ENCODE data around the gene SETX.
"Not testable (repeated sequence)": the region's sequence is repeated elsewhere in the genome, so short reads cannot be mapped to it uniquely, and the experiment has no call there.

SETX gene

DNA sequence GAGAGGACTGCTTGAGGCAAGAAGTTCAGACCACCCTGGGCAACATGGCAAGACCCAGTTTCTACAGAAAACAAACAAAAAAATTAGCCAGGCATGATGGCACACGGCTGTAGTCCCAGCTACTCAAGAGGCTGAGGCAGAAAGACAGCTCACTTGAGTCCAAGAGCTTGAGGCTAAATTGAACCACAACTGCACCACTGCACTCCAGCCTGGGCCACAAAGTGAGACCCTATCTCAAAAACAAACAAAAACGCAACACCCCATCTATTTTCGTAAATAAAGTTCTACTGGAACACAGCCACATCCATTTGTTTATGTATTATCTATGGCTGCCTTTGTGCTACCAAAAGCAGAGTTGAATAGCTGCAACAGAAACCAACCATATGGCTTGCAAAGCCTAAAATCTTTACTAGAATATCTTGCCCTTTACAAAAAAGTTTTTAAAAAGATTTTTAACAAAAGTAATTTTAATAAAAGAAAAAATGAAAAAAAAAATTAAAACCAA, 67.5 kb downstream of the SETX start:
- no peak for DNase-seq

DNA sequence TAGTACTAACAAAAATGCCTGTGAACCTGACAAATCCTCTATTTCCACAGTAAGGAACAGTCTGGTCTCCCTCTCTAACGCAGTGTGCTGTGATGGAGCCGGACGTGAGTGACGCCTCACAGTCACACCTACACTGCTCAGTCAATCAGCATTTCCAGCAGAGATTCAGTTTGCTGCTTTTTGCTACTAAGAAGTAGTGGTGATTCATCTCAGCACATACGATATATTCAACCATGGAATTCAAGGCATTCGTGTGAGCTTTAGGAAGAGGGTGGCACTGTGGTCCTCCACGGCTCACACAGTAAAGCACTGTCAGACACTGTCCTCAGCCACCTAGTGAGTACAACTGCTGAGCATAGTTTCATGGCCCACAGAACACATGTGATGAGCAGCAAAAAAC, 70.9 kb downstream of the SETX start:
- peak; percentile 69 for DNase-seq

DNA sequence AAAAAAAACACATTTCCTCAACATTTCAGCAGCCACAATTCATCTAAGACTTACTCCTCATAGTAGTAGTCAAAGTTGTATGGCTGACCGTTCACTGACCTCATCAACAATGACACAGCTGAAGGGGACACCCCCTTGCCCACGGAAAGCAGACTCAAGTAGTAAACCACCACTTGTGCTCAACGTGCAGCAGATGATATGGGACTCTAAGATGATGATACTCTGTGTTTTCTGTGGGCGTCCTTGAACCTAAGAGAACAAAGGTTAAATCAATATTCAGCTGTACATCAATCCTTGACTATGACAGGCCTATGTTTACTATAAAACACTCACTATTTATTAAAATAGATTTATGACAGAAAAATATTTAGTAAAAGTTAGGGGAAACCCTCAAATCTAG, 71.6 kb downstream of the SETX start:
- DNase-seq, result no peak

DNA sequence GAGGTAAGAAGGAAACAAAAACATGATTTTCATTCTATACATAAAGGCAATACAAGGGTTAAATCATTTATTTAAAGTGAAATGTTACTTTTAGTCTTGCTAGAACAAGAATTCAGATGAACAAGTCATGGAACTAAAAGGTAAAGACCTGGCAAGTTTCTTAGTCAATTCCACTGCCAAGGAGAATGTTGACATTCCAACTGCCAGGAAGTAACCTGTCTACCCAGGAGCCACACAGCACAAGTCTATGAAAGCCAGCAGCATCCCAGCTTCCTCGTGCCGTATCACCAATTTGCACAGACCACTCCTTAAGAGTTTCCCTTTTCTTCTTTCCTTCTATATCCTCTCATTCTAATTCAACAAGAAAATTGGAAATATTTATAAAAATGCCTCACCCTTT, 79.9 kb downstream of the SETX start:
- no peak for DNase-seq

DNA sequence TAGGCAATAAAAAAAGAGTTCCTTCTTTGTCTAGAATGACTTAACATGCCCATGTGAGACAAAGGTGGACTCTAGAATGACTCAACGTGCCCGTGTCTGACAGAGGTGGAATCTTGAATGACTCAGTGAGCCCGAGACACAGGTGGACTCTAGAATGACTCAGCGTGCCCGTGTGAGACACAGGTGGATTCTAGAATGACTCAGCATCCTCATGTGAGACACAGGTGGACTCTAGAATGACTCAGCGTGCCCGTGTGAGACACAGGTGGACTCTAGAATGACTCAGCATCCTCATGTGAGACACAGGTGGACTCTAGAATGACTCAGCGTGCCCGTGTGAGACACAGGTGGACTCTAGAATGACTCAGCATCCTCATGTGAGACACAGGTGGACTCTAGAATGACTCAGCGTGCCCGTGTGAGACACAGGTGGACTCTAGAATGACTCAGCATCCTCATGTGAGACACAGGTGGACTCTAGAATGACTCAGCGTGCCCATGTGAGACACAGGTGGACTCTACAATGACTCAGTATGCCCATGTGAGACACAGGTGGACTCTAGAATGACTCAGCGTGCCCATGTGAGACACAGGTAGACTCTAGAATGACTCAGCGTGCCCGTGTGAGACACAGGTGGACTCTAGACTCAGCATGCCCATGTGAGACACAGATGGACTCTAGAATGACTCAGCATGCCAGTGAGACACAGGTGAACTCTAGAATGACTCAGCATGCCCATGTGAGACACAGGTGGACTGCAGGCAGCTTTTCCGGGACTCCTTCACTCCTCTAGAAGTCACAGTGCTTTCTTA, 84.9 kb downstream of the SETX start:
- DNase-seq, result not testable (repeated sequence)

DNA sequence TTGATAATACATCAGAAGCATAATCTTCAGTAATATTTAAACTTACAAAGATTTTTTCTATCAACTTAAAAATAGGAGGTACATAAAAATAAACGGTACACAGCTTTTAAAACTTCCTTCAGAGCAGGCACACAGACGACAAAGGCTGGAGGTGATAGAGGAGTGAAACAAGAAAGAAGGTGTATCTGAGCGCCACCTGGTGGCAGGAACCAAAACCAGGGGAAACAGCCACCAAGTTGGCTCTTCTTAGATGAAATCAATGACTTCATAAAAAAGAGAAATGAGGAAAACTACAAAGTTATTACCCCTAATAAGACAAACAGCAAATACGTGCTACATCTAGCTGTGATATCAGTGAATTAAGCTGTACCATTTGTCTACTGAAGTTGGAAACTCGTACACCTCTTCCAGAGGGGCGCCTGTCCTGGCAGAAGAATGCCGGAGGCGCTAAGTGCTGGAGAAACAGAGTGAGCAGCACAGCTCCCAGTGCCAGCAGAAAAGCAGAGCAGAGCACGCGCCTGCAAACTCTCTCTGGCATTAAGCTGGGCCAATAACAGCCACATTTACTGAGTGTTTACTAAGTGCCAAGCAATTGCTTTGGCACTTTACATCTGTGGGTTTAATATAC, 85.9 kb downstream of the SETX start:
- peak; percentile 58 for DNase-seq

DNA sequence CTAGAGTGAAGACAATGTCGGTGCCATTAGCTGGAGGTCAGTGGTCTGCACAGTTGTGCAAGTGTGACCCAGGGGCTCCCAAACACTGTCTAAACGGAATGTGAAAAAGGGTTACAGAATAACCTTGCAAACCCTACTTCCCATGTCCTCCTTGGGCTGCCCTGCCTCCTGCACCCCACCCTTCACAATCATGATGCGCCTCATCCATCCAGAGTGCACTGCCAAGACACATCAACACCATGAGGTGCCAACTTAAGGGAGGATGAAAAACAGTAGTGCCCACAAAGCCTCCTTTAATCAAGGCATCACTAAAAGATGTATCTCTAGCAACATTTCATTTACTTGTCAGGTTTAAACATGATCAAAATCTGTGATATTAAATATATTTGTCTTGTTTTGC, 87.1 kb downstream of the SETX start:
- no peak for DNase-seq

DNA sequence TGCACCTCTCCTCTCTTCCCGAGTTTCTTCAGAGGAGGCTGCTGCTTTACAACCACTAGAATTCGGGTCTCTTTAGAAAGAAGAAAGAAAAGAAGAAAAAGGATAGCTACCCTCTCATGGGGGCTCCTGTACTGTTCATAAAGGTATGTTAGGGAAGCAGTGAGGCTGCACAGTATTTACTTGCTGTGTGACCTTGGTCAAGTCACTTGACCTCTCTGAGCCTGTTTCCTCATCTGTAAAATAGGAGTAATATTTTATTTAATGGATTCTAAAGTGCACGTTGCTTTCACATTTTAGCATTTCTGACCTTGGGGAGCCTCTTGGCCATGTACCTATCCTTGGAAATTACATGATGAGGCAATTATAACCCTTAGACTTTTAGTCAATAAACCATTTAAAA, 88.8 kb downstream of the SETX start:
- no peak for DNase-seq

DNA sequence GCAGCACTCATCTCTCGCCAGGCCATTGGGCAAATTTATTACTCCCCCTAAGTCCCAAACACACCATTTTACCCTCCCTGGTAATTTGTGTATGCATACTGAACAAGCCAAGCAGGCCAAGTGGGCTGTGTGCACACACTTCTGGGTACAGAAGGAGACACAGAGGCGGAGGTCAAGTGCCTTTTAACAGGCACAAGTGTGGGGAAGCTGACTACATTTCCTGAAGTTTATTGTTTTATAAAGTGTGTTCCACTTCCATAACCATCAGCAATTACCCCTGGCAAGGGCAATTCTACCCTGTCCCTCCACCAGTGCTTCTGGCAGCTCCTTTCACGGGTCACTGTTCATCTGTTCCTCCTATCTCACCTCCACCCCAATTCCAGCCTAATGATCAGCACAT, 93.9 kb downstream of the SETX start:
- no peak for DNase-seq

DNA sequence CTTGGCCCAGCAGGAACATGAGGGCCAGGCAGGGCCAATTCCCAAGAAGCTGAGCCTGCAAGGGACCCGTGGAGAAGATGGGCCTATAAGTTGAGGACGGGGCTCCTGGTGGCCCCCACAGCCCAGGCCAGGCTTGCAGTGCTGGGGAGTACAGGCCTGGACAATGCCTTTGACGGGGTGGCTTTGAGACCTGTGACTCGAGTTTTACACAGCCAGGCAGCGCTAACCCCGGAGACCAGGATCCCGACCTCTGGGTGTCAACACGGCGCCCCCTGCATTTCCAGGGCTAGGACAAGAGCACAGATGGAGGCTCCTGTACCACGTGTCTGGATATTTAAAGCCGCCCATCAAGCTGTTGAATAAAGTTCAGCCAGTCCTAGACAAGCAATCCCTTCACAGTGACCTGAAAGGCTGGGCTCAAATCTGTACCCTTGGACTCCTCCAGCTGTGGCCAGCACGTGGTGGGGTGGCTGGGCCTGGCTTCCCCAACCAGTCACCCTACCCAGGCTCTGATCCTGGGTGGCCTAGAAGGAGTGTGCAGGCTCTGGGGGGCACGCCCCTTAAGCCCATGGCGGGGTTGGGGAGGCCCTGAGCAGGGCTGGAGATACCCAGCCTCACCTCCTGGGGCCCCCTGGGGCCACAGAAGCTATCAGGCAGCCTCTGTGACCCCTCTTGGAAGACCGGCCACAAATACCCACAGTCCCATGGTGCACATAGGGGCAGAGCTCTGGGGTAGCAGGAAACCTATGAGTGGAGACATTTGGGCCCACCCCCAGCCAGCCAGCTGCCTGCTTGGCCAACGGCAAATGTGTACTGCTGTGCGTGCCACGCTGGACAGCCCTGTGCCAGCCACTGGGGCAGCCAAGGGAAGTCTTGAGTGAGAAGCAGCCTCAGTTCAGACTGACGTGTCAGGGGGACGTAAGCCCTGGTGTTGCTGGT, 104.2 kb downstream of the SETX start:
- no peak for DNase-seq

DNA sequence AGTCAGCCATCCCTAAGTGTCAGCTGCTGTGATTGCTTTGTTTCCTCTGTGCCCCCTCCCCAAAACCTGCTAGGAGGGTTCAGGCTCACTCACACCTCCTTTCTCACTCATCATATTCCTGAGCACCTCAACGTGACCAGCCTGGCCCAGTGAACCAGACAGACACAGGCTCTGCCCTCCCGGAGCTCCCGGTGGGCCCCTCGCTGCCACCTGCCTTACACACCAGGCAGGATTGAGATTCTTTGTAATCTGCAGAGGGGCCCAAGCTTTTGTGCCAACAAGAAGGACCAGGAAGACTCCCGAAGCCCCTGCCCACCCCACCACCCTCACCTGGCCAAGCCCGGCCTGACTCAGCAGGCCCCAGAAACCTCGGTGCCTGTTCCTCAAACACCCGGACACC, 105.1 kb downstream of the SETX start:
- no peak for DNase-seq

DNA sequence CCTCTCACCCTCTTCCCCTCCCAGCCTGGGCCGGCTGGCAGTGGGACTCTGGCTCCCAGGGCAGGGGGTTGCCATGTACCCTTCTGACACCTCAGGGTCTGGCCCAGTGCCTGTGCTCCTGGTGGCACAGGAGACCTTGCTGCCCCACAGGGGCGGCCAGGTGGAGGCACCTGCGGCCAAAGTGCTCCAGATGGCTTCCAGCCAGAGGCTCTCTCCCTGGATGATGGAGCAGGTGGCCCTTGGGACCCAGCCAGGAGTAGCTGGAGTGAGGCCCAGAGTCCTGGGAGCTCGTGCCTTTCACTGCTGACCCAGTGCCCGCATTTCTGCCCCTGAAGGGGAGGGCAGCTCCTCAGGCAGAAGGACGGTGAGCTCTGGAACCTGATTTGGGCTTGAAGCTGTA, 105.7 kb downstream of the SETX start:
- DNase-seq, result no peak

DNA sequence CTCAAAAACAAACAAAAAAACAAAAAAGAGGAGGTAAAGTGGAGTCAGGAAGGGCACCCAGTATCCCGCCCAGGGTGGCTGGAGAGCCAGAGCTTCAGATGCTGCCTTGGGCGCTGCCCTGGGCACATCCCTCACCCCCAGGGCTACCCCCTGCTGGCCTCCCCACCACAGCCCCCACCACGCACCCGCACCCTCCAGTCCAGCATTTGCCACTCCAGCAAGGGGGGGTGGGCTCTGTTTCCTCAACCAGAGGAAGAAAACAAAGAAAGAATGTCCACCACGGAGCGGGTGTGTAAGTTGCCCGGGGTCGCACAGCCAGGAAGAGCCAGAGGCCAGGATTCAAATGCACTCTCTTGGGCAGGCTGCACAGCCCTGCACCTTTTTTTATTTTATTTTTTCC, 106.8 kb downstream of the SETX start:
- DNase-seq, result no peak

DNA sequence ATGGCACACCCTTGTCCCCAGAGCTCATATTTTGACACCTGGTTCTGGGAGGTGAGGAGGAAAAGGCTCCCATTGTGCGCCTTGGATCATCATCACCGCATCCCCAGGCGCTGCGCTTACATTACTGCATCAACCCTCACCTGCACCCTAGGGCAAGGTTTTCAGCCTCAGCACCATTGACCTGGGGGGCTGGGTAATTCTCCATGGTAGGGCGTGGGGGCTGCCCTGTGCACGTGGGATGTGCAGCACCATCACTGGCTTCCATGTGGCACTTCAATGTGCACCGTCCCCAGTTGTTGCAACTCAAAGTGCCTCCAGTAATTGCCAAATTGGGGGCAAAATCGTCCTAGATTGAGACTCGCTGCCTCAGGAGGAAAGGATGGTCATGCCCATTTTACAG, 109.3 kb downstream of the SETX start:
- DNase-seq, result no peak

DNA sequence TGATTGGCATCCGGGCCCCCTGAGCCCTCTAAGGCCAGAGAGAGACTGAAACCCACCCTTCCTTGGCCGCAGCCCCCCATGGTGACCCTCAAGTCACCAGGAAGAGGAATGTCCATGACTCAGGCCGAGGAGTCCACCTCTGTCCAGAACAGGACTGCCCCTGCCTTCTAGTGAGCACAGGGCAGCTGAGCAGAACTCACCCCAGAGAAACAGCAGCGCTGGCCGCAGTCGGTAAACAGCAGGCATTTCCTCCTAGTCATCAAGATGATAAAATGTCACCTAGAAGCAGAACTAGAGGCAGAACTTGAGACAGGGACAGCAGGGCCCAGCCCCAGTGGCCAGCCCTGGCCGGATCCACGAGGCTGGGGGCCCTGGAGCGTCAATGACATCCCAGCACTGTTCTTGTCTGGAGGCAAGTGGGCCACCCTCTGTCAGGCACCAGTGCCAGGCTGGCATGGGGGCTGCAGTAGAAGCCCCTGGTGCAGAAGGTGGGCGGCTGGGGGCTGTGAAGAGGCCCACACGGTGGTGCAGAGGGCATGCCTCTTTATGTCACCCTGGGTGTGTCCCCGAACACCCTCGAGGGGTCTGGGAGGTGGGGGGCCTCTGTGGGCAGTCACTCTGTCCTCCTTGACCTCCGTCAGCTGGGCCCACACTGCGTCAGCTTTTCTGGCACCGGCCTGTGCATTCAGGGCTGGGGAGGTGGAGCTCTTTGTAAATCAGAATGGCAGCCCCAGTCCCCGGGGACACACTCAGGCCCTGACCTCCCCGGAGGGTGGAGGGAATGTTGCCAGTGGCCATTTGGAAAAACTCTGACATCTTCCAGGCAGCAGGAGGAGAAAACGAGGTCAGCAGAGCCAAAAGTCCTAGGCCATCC, 110.0 kb downstream of the SETX start:
- DNase-seq, result no peak

DNA sequence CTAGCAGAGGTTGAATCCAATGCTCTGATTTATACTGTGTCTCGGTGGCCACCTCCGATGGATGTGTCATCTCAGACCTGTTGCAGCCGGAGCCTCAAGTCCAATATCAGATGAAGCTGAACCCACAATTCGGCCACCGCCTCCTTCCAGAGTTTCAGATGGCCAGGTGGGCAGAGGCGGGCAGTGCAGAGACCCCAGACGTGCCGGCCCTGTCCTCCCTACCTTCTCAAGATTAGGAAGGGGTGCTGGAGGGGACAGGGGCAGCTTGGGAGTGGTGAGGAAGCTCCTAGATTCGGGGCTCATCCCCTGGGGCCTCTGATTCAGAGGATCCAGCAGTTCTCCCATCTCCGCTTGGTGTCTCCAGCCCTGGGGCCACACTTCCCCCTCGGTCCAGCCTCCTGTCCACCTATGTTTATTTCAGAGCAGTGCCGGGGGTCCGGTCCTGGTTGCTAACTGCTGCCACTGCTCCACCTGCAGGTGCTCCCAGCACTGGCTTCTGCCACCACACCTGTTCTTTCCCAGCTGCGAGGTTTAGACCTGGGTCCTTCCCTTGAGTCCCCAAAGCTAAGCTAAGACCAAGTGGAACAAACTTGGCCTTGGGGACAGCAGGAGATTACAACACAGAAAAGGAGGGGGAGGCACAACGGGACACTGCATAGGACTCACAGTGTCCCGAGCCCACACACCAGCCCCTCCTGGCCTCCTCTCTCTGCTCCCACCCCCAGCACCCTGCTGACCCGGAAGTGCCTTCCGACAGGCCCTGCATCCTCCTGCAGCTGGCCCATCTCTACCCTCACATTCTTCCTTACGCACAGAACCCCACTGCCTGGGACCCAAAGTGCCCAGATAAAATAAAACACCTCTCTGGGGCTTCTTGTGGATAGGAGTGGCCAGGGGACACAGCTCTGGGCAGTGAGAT, 111.4 kb downstream of the SETX start:
- DNase-seq, result no peak

DNA sequence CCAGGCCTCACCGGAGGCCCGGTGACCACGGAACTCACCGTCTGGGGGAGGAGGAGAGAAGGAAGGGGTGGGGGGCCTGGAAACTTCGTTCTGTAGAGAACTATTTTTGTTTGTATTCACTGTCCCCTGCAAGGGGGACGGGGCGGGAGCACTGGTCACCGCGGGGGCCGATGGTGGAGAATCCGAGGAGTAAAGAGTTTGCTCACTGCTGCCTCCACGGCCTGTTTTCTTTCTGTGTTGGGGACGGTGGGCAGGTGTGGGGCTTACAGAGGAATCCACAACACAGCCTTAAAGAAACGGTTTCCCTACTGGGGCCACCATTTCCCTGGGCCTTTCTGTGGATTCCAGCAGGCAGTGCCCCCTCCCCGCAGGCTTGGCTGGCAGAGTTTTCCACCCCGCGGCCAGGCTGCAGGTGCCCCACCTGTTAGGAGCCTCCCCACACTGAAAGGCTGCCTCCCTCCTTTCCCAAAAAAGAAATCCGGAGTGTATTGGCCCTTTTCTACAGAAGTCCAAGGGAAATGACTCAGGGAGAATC, 112.1 kb downstream of the SETX start:
- DNase-seq, result no peak

DNA sequence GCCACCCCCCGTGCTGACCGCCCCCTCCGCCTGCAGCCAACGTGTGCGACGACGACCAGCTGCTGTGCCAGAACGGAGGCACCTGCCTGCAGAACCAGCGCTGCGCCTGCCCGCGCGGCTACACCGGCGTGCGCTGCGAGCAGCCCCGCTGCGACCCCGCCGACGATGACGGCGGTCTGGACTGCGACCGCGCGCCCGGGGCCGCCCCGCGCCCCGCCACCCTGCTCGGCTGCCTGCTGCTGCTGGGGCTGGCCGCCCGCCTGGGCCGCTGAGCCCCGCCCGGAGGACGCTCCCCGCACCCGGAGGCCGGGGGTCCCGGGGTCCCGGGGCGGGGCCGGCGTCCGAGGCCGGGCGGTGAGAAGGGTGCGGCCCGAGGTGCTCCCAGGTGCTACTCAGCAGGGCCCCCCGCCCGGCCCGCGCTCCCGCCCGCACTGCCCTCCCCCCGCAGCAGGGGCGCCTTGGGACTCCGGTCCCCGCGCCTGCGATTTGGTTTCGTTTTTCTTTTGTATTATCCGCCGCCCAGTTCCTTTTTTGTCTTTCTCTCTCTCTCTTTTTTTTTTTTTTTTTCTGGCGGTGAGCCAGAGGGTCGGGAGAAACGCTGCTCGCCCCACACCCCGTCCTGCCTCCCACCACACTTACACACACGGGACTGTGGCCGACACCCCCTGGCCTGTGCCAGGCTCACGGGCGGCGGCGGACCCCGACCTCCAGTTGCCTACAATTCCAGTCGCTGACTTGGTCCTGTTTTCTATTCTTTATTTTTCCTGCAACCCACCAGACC, 112.8 kb downstream of the SETX start:
- no peak for DNase-seq

DNA sequence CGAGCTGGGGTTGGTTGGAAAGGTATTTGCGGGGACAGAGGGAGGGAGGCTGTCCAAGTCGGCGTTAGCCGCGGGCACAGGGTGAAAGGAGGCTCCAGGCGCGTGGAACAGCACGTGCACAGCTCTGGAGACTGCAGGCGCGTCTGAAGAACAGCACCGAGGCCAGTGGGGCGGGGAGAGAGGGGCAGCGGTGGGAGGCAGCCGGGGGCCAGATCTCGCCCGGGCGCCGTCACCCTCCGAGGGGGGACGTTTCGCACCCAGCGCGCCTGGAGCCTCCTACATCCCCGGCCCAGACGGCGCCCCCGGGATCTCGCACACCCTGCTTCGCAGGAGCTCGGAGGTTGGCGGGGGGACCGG, 113.3 kb downstream of the SETX start:
- no peak for DNase-seq
